Effector memory CD4-positive, alpha-beta T cell (primary cell): ENCODE data around the gene RPS6KA5.

Experiments
- DNase-seq, 3 donors: peaks; one replicate each; pipeline ENCODE4 v3.0.0-alpha.2; 2020
- H3K27ac ChIP-seq: 2 replicates; pipeline ENCODE4 v1.7.0; 2013; ENCODE audit warnings: mild to moderate bottlenecking, low read length, moderate library complexity; ENCODE audit not compliant: insufficient read depth, poor library complexity, severe bottlenecking
- H3K27me3 ChIP-seq: replicated peaks from 2 replicates; pipeline ENCODE4 v1.7.0; 2013; ENCODE audit warnings: mild to moderate bottlenecking, low read length; ENCODE audit not compliant: insufficient read depth, control insufficient read depth, poor library complexity, severe bottlenecking
- H3K36me3 ChIP-seq: 2 replicates; pipeline ENCODE4 v1.7.0; 2013; ENCODE audit warnings: mild to moderate bottlenecking, low read length, moderate library complexity; ENCODE audit not compliant: control insufficient read depth, insufficient read depth
- H3K4me1 ChIP-seq: 2 replicates; pipeline ENCODE4 v1.7.0; 2013; ENCODE audit warnings: low read length, mild to moderate bottlenecking; ENCODE audit not compliant: control insufficient read depth, insufficient read depth, poor library complexity, severe bottlenecking
- H3K4me3 ChIP-seq: 2 replicates; pipeline ENCODE4 v1.7.0; 2013; ENCODE audit warnings: low read length, low read depth, mild to moderate bottlenecking; ENCODE audit not compliant: insufficient read depth, poor library complexity, severe bottlenecking
- H3K9me3 ChIP-seq: 2 replicates; pipeline ENCODE4 v1.7.0; 2013; ENCODE audit warnings: mild to moderate bottlenecking, low read length, moderate library complexity; ENCODE audit not compliant: control insufficient read depth

The RPS6KA5 gene

DNA sequence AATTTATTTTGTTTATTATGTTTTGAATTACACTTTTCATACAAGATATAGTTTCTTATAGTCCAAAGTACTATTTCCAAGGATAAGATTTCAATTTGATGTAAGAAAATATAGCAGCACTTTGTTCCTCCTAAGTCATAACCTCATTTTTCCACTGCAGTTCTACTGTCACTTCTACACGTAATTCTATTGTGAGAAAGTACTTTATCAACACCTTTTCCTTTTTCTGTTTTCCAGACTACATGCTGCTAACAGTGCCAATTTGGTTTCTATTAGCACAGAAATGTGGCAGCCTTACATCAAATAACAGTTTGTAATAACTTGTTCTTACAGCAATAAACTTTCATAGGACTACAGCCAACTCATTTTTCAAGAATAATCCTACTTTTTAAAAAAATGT is 45.0 kb downstream of the RPS6KA5 start:
- Histone ChIP-seq H3K9me3 (no peaks in the 10 kb centered on the region), H3K36me3 (no peaks in the 10 kb centered on the region), H3K4me1 (no peaks in the 10 kb centered on the region), H3K27ac (no peak overlapping the region), H3K27me3 (no peaks in the 10 kb centered on the region), H3K4me3 (no peak overlapping the region)
- no peak for DNase-seq

DNA sequence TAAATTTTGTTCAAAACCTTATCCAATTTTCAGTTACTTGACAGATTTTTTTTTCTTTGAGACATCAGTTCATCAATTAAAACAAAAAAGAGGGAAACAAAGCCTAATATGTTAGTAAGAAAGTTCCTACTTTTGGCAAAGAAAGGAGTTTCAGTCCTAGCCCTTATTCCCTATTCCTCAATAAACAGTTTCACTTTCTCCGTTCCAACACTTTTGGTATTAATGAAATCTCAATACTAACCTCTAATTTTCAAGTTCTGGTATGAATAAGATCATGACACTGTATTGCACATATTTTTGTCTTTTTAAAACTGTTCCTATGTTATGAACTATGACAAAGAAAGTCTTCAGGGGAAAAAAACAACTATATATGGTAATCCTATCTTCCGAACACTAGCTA is 48.4 kb downstream of the RPS6KA5 start:
- no peak for DNase-seq
- Histone ChIP-seq H3K36me3 (no peaks in the 10 kb centered on the region), H3K27ac (no peak overlapping the region), H3K4me3 (no peak overlapping the region), H3K27me3 (no peaks in the 10 kb centered on the region), H3K4me1 (no peaks in the 10 kb centered on the region), H3K9me3 (no peaks in the 10 kb centered on the region)

DNA sequence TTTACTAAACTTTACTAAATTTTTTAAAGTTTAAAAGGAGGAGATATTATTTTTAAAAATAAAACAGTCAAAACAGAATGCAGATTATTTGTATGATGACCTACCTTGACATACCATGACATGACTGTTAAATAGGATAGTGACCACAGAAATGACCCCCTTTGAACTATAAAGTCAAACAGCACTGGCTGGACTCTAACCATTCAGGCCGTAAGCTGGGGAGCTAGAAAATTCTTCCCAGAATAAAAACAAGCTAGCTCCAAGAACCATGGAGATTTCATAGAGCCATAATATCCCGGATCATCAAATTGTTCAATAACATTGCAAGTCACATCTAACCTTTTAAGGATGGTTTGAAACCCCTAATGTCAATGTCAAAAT is 50.3 kb downstream of the RPS6KA5 start:
- Histone ChIP-seq H3K27ac (no peak overlapping the region), H3K9me3 (no peaks in the 10 kb centered on the region)

DNA sequence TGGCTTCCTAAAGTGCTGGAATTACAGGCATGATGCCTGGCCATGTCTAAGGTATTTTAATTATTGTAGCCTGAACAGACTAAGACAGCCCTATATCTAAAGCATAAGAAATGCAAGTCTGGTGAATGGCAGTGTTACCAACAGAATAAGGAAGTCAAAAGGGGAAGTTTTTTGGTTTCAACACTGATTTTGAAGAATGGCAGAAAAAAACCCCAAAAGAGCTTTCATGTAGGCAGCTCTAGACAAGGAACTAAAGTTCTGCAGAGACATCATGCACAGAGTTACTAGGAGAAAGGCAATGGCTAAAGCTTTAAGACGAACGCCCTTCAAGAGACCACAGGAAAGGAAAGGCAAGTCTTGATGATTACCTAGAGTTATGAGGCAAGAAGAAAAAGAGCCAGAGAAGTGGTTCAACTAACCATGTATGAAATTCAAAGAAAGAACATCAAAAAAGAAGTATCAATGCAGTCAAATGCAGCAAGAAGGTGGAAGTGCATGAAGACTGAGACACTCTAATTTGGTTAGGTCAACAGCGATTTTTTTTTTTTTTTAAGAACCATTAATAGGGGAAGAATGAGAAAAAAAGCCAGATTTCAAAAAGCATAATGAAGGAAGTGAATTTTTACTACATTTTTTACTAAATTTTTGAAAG is 50.8 kb downstream of the RPS6KA5 start:
- H3K27me3 ChIP-seq: no peaks in the 10 kb centered on the region
- no peak overlapping the region for H3K4me3 ChIP-seq
- H3K9me3 ChIP-seq: no peaks in the 10 kb centered on the region
- H3K27ac ChIP-seq: no peak overlapping the region
- H3K4me1 ChIP-seq: no peaks in the 10 kb centered on the region
- H3K36me3 ChIP-seq: no peaks in the 10 kb centered on the region
- DNase-seq: no peak

More for the DNA sequence above, 50.3 kb downstream of the RPS6KA5 start:
- Histone ChIP-seq H3K36me3 (no peaks in the 10 kb centered on the region), H3K4me1 (no peaks in the 10 kb centered on the region), H3K4me3 (no peak overlapping the region), H3K27me3 (no peaks in the 10 kb centered on the region)
- no peak for DNase-seq

DNA sequence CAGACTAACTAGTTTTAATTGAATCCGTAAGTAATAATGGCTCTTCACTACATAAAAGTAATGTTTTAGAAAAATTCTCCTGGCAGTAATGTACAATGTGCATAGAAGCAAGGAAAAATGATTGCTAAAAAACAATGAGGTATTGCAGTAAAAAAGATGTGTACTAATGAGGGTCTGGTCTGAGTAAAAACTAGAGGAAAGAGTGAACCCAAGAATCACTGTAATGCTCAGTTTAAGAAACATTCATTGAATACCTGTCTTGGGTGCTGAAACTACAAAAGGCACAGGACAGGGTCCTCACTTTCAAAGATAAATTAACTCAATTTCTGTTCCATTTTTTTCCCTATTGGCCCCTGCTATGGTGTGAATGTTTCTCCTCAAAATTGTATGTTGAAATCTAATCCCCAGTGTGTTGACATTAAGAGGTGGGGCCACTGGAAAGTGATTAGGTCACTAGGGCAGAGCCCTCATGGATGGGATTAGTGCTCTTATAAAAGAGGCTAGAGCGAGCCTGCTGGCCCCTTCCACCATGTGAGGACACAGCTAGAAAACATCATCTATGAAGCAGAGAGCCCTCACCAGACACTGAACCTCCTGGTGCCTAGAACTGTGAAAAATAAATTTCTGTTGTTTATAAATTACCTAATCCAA is 51.6 kb downstream of the RPS6KA5 start:
- Histone ChIP-seq H3K27me3 (no peaks in the 10 kb centered on the region), H3K27ac (no peak overlapping the region), H3K9me3 (no peaks in the 10 kb centered on the region), H3K36me3 (no peaks in the 10 kb centered on the region), H3K4me3 (no peak overlapping the region), H3K4me1 (no peaks in the 10 kb centered on the region)
- no peak for DNase-seq

DNA sequence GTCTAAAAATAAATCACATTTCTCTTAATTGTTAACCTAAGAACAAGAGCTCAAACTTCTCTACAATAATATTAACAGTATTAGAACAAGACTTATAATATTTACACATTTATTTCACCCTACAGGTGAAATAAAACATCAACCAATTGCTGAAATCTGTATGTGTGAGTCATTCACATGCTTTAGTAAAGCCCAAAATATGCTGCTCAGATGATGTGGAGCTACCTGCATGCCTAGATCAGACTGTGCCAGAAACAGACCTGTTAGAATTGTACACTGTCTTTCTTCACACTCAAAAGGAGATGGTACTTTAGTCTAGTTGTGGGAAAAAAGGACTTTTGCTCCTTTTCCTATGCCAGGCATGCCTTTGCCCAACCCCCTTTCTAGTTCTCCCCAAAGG is 54.7 kb downstream of the RPS6KA5 start:
- Histone ChIP-seq H3K4me3 (no peak overlapping the region), H3K27me3 (no peaks in the 10 kb centered on the region), H3K36me3 (no peaks in the 10 kb centered on the region), H3K9me3 (no peaks in the 10 kb centered on the region), H3K4me1 (peaks cover 4% of the 10 kb centered on the region), H3K27ac (no peak overlapping the region)
- no peak for DNase-seq

DNA sequence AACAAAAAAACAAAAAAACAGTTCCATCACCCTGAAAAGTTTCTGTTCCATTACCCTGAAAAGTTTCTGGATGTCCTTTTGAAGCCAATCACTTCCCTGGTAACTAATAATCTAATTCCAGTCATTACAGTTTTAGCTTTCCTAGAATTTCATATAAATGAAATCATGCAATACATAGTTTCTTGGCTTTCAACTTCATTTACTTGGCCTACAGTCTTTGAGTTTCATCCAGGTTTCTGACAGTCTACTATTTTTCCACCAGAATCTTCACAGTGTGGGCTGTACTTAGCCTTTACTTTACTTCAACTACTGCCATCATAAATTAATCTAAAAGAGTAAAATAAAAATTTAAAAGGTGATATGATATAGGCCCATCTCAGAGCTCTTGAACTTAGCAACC is 55.5 kb downstream of the RPS6KA5 start:
- Histone ChIP-seq H3K27me3 (no peaks in the 10 kb centered on the region), H3K9me3 (no peaks in the 10 kb centered on the region), H3K4me3 (no peak overlapping the region), H3K36me3 (no peaks in the 10 kb centered on the region), H3K27ac (no peak overlapping the region), H3K4me1 (peaks cover 4% of the 10 kb centered on the region)
- DNase-seq: no peak

DNA sequence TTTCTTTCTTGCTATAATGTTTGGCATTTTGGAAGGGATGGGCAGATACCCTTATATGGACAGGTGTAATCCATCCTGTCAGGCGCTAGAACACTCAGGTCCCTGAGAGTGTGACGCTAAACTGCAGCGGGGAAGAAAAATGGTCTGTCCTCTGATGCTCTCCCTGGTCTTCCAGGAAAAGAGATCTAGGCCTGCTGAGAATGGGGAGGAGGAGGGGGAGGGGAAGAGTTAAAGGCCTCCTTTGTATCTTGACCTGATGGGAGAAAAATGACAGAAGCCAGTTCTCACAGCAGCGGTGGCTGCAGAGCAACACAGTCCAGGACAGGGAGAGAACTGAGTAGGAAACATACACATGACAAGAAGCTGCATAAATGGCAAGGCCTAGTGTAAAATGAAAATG is 61.1 kb downstream of the RPS6KA5 start:
- no peak overlapping the region for H3K4me3 ChIP-seq
- no peak for DNase-seq
- peaks cover 7% of the 10 kb centered on the region for H3K36me3 ChIP-seq
- no peak overlapping the region for H3K27ac ChIP-seq
- no peaks in the 10 kb centered on the region for H3K9me3 ChIP-seq
- no peaks in the 10 kb centered on the region for H3K27me3 ChIP-seq
- H3K4me1 ChIP-seq: peaks cover 4% of the 10 kb centered on the region

DNA sequence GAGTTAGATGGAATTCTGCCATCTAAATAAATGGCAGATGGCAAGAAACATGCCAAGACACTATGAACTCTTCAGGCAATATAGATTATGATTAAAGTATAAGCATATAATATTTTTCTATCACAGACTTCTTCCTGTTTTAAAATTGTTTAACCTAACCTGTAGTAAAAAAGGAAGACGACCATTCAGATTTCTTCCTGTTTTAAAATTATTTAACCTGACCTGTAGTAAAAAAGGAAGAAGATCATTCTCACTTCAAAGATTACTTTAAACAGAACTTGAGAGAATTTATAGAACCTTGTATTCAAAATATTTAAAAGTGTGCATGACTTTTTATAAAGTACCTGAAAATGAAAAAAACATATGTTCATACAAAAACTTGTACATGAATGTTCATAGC is 63.5 kb downstream of the RPS6KA5 start:
- Histone ChIP-seq H3K36me3 (peaks cover 7% of the 10 kb centered on the region), H3K9me3 (no peaks in the 10 kb centered on the region), H3K27ac (no peak overlapping the region), H3K4me1 (peaks cover 4% of the 10 kb centered on the region), H3K4me3 (no peak overlapping the region), H3K27me3 (no peaks in the 10 kb centered on the region)
- DNase-seq: no peak

DNA sequence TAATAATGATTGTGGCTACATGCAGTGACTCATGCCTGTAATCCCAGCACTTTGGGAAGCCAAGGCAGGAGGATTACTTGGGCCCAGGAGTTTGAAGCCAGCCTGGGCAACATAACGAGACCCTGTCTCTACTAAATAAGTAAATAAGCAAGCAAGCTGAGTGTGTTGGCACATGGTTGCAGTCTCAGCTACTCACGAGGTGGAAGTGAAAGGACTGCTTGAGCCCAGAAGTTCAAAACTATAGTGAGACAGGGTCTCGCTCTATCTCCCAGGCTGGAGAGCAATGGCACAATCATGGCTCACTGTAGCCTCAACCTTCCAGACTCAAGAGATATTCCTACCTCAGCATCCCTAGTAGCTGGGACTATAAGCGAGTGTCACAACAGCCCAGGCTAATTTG is 64.7 kb downstream of the RPS6KA5 start:
- H3K9me3 ChIP-seq: no peaks in the 10 kb centered on the region
- H3K36me3 ChIP-seq: peaks cover 7% of the 10 kb centered on the region
- H3K4me3 ChIP-seq: no peak overlapping the region
- no peak overlapping the region for H3K27ac ChIP-seq
- no peaks in the 10 kb centered on the region for H3K27me3 ChIP-seq
- no peaks in the 10 kb centered on the region for H3K4me1 ChIP-seq
- no peak for DNase-seq
